Fibroblast of peridontal ligament (primary cell): Measurements from ENCODE around the gene NUCKS1.

Experiments used
- DNase-seq: peaks from one replicate; pipeline ENCODE4 v3.0.0-alpha.2; 2010; ENCODE audit errors: extremely low read depth

The NUCKS1 gene

DNA sequence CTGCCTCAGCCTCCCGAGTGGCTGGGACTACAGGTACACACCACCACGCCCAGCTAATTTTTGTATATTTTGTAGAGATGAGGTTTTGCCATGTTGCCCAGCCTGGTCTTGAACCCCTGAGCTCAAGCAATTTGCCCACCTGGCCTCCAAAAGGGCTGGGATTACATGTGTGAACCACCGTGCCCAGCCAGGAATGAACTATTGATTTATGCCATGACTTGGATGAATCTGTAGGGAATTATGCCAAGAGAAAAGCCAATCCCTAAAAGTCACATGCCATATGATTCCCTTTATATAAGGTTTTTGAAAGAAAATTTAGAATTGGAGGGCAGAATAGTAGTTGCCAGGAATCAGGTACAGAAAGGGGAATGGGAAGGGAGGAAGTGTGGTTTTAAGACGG is 50.6 kb downstream of the NUCKS1 start:
- DNase-seq: no peak

DNA sequence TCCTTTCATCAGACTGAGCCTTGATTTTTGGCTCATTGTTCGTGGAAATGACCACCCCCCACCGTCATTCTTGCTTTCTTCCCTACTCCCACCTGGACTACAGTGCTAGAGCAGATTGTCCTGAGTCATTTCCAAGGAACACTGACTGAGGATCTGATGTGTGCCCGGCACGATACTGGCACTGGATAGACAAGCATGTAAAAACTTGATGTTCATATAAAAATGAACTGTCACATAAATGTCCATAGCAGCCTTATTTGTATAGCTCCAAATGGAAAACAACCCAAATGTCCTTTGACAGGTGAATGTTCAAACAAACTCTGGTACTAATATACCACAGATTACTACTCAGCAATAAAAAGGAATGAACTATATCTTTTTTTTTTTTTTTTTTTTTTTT is 51.1 kb downstream of the NUCKS1 start:
- no peak for DNase-seq

DNA sequence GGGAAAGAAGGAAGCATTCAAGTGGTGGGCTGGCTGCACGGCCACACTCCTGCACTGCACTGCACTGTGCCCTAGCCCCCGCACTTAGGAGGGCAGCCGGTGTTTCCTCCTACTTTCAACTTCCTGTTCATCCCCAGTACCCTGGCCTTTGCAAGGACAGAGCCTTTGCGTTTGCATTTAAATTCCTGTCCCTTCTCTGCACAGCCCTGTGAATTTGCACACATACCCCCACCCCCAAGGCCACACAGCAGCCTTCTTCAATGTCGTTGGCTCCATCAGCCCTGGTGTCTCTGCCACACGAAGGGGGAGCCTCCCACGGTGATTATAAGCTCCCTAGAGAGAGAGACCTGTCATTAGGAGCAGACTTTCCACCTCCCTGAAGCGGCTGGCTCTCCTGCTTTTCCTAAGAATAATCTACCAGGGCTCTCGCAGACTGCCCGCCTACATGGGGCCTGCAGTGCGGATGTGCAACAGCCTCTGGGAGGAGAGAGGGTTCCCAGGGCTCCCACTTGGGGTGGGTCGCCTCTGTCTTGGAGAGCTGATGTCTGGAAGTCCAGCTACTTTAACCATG is 56.5 kb downstream of the NUCKS1 start:
- DNase-seq: no peak

DNA sequence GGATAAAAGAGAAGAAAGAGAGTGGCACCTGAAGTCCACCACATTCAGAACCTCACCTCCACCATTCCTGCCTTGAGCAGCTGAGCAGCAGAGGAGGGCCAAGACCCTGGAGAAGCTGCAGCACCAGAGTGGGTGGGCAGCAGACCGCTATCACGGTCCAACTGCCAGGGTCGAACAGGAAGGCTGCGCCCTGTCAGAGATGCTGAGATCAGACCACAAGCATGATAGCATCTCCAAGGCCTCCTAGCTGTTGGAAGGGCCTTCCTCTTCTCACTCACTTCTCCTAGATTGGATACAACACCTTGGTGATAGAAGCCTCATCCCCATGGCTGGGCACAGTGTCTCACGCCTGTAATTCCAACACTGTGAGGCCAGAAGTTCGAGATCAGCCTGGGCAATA is 57.6 kb downstream of the NUCKS1 start:
- DNase-seq: no peak

DNA sequence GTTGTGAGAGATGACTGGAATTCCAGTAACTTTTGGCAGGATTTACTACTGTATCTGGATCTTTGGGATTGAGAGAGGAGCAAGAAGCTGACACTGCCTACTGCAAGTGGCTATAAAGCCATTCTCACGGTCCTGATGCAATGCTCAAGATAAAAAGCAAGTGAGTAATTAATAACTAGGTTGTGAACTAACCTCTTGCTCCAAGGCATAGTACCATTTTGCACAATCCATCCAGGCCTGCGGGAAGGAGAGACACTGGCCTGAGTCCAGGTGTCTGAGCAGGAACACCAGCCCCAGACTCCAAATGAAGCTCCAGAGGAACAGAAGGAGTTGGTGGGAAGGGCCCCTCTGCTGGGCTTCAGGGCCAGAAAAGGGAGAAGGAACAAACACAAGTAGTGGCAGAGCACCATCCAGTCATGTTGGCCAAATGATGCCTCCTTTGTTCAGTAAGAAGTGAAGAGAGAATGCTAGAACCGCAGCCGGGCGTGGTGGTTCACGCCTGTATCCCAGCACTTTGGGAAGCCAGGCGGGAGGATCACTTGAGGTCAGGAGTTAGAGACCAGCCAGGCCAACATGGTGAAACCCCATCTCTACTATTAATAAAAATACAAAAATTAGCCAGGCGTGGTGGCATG is 59.7 kb downstream of the NUCKS1 start:
- no peak for DNase-seq

DNA sequence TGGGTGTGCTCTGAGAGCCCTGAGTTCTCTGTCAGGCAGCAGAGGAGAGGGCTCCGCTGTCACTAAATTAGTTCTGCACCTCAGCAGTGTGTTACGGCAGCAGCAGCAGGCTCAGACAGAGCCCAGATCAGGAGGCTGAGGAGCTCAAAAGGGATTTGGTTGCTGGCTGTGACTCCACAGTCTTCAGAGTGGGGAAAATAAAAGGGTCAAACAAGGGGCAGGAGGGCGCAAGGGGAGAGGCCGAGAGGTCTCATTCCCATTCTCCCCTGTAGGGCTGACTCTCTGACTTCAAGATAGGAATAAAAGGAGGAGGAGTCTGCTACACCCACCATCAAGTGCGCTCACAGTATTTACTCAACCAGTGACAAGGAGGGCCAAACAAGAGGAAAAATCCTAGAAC is 60.5 kb downstream of the NUCKS1 start:
- no peak for DNase-seq

DNA sequence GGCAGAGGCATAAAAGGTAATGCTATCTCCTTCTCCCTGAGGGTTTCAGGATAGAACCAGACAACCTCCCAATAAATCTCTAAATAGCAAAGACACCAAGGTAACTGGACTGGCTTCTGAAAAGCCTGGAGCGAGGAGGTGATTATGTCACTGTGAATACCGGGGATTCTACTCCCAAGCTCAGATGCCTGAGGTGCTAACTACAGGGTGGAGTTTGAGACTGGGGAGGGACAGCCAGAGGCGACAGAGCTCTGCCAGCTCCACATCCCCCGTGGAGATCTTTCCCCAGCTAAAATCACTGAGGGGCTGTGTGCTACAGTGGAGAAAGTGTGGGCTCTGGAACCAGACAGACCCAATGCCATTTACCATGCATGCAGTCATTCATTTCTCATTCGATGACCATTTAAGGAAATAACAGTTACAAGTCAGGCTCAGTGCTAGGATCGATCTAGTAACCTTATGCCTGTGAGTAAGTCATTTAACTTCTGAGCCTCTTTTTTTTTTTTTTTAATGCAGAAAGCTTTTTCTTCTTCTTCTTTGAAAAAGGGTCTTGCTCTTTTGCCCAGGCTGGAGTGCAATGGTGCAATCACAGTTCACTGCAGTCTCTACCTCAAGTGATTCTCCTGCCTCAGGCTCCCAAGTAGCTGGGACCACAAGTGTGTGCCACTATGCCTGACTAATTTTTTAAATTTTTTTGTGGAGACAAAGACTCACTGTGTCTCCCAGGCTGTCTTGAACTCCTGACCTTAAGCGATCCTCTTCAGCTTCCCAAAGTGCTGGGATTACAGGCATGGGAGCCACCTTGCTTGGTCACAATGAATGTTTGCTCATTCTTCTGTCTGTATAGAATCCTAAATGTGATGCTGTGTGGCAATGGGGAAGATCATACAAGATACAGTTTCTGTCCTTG is 61.6 kb downstream of the NUCKS1 start:
- DNase-seq: no peak

DNA sequence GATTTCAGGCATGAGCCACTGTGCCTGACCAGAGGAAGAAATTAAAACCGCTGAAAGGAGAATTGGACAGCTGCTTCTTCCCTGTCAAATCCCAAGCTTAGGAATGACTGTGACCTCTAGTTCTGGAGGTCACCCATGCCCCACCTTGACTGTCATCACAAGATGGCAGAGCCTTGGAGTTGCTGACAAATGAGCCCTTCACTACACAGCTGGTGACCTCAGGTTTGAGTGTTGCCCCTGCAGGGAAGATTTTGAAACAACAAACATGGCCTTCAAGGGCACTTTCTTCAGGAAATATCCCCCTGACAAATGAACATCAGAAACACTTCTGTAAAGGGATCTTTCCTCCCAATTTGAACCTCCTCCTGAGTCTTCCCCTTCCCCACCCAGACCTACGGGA is 62.7 kb downstream of the NUCKS1 start:
- no peak for DNase-seq

DNA sequence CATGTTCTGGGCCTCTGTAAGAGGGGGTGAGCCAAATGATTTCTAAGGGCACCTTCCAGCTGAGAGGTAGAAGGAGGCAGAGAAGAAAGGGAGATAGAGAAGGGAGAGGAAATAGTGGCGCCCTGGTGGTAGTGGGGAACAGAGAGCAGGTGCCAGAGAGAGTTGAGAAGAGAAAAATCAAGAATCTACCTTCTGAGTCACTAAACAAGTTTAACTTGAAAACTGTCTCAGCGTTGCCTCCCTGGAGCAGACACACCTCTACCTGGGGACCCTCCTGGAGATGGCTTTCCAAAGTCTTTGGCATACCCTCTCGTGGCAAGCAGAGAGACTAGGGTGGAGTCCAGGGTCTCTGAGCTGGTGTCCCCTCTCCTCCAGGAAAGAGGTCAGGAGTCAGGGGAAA is 68.6 kb downstream of the NUCKS1 start:
- DNase-seq: no peak

DNA sequence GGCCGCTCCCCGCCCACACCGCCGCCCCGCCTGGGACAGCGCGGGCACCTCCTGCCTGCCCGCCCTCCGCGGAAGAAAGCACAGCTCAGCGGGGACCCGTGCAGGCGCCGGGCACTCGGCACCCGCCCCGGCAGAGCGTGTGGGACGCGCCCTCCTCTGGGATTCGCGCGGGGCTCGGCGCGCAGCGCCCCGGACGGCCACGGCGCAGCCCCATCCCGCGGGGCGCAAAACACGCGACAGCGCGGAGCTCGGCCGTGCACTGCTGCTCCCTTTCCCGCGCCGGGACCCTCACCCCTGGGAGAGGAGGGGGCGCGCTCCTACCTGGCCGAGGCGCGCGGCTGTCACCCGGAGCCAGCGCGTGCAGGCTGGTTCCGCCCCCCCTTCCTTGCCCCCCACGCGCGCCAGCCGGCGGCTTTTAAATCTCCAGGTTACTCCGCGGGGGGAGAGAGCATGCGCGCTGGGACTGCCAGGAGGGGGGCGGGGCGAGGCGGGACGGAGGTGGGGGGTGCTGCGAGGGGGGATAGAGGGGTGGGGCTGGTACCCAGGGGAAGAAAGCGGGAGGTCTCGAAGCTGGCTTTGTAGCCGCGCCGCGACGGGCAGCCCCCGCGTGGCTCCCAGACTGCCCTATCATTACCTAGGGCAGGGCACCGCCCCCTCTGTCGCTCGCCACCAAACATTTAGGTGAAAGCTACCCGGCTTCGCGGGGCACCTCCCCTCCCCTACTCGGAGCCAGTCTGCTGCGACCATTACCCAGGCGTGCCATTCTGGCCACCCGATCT is 69.7 kb downstream of the NUCKS1 start, which contains the start of gene SLC45A3:
SLC45A3 (minus strand) TSS at position 437 of the 779 bp plus-strand sequence. CDS start 15,853 bp downstream, outside the sequence.
- DNase-seq: no peak

DNA sequence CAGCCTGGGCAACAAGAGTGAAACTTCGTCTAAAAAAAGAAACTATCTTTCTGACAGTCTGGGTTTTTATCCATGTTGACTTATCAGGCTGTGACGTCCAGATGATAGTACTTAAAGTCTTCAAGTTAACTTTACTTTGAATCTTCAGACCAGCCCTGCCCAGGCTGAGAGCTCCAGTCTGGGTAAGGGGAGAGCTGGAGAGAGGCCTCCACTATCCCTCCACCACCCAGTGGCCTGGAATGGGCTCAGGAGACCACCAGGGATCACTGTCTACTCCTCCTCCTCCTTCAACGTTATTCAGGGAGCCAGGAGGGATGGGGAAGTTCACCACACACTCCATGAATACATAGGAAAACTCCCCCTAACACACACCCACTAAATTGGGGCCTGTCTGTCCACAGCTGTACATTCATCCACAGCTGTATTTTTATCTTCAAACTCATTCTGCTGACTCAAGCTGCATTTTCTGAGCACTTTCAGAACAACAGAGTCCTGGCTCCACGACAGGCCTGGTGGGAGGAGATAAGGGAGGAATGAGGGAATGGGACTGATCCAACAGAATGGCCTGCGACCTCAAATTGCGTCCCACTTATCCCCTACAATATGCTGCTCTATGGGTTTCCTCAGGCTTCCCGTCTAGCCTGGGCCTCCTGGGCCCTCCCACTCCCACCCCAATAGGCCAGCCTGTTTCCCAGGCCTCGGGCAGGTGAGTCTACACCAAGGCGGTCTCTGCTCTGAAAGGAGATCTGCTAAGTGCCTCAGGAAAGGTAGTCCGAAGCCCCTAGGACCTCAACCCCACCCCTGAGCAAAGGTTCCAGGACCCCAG is 71.5 kb downstream of the NUCKS1 start:
- DNase-seq: peak; percentile 15

DNA sequence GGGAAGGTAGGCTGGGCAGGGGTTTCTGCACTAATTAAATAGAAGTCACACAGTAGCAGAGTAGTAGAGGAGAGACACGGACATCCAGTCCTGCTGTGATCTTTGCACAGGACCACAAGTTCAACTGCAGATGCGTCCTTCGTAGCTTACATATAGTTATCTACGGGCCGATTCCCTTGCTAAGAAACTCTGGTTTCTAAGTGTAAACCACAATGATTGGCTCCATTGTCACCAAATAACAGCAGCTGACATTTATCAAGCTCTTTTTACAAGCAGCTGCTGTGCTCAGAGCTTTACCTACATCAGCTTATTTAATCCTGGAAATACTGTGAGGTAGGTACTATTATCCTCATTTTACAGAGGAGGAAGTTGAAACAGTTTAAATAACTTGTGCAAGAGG is 72.8 kb downstream of the NUCKS1 start:
- no peak for DNase-seq

DNA sequence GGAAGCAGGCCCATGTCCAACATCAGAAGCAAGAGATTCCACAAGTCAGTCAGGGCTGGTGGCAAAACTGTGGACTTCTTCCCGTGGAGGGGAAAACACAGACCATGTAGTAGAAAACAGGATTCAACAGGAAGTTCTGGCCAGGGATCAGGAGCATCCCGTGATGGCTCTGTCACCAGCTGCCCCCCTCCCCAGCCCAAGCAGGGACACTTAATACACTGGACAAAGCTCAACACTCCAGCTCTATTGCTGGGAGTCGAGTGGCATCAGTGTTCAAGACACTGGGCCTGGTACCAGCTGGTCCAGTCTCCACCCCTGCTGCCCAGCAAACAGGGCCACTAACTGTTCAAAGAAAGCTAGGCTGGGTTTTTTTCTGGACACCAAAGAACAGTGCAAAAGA is 73.4 kb downstream of the NUCKS1 start:
- no peak for DNase-seq

DNA sequence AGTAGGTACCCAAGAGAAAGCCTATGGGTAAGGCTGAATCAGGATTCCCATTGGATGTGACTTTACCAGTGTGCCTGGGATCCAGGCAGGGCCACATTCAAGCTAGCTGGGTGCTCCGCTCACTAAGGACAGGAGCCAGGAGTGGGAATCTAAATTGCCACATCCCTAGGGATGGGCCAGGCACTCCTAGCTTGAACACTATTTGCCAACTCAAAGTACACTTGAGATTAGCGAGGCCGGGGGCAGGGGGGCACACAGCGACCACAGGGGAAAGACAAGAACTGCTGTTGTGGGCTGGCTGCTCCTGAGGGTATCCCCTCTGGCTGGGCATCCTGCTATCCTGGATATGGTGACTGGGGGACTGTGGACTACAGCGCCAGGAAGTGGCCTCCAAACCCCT is 74.0 kb downstream of the NUCKS1 start:
- DNase-seq: no peak

DNA sequence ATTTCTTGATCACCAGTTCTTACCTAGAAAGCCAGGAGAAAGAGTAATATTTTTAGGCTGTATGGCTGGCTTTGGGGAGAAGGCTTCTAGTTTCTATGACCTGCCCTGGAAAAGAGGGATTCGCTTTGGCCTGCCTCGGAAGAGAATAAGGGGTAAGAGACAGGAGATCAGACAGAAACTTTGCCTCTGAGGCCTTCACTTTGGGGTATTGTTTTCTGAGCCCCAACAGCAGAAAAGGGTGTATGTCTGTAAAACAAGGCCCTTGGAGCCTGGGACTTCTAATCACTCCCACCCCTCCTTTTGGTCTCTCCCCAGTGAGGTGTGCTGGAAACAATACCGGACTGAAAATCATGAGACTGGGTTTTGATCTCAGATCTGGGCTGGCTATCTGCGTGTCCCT is 74.7 kb downstream of the NUCKS1 start:
- no peak for DNase-seq

DNA sequence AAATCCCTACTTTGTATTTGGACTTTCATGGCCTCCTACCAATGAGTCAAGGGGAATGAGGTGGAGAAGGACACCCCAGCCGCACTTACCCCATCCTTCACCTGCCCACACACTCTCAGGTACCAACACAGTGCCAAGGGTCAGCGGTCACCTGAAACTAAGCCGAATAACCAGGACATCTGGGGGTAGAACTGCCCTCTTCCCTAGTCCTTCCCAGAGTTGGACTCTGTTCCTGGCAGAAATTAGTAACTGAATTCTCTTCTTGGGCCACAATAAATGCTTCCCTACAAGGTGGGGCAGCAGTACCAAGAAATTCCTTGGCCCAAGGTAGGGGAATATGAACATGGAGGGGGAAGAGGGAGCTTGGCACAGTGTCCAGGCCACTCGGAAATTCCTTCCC is 77.0 kb downstream of the NUCKS1 start:
- no peak for DNase-seq

DNA sequence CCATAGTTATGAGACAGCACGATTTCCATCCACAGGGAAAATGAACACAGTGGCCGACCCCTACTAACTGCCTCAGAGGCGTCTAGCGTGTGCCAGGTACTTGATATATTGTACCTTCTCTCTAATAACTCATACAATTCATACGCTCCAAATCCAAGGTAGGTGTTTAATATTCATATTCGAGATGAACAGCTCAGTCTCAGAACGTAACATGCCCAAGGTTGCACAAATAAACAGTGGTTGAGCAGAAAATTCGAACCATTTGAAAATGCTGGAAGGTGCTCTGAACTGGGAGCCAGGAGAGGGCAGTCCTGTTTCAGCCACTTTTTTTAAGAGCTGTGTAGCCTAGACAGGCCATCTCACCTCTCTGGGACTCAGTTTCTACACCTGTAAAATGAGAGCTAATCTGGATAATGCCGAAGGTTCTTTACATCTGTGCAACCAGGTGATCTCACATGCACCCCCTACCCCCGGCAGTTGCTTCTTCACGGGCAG is 77.5 kb downstream of the NUCKS1 start:
- DNase-seq: no peak

DNA sequence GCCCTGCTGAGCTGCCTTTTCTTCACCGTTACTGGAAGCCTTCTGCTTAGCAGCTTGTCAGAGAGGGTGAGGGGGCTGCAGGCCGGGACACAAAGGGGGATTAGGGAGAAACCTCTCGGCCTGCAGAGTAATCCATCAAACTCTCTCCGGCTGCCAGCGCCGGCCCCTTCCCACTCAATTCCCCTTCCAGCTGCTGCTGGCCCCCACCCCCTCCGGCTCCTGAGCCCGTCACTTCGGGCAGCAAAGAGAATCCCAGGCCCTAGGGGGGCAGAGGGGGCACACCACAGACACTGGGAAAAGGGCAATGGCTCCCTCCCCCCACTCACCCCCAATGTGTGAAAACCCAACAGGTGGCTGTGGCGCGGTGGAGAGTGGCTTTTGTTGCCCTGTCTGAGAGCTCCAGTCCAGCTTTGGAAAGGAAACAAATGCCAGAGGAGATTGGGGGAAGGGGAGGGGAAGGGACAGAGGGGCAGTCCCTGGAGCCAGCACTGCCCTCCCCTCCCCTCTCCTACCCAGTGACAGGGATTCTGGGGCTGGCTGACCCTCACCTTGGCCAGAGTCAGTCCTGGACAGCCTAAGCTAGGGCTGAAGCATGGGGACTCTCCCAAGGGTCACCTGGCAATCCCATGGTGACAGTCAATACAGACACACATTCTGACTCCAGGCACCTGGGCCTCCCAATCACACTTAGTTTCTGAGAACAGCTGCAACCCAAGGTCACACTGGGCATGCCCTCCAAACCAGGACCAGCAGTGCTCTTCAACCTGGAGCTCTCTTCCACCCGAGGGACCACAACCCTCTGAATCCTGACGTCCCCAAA is 79.2 kb downstream of the NUCKS1 start:
- DNase-seq: no peak

DNA sequence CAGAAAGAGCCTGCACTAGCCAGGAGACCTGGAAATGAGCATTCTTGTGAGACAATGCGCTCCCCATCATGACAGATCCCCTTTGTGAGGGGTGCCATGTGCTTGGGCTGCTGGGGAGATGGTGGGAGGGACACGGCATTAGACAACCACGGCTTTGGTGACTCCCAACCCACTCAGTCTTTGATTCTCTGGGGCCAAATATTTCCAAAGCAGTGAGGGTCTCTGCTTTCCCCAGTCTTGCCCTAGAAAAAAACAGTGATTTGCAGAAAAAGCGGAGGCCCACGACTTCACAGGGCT is 79.9 kb downstream of the NUCKS1 start:
- no peak for DNase-seq
